ENCODE data around the gene LDAF1.

DNA sequence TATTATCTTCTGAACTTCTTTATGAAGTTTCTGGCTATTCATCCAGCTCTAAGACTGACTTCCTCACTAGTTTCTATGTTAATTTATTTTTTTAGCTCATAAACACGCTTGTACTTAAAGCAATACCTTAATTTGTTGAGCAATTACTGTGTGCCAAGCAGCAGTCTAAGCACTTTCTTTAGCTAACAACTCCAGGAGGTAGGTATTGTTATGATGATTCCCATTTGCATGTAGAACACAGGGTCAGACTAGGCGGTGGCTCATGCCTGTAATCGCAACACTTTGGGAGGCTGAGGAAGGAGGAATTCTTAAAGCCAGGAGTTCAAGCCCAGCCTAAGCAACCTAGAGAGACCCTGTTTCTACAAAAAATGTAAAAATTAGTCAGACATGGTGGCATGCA lies 27.7 kb upstream of the LDAF1 start:
- TF ChIP-seq, protein P1, sequence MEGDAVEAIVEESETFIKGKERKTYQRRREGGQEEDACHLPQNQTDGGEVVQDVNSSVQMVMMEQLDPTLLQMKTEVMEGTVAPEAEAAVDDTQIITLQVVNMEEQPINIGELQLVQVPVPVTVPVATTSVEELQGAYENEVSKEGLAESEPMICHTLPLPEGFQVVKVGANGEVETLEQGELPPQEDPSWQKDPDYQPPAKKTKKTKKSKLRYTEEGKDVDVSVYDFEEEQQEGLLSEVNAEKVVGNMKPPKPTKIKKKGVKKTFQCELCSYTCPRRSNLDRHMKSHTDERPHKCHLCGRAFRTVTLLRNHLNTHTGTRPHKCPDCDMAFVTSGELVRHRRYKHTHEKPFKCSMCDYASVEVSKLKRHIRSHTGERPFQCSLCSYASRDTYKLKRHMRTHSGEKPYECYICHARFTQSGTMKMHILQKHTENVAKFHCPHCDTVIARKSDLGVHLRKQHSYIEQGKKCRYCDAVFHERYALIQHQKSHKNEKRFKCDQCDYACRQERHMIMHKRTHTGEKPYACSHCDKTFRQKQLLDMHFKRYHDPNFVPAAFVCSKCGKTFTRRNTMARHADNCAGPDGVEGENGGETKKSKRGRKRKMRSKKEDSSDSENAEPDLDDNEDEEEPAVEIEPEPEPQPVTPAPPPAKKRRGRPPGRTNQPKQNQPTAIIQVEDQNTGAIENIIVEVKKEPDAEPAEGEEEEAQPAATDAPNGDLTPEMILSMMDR (IDR thresholded peaks at IDR 0.05; ENCODE audit: low read depth, low read length): no peak
- no peak for TF ChIP-seq POLR2A (IDR thresholded peaks at IDR 0.05; ENCODE audit: extremely low read depth, insufficient read length)
- TF ChIP-seq, protein P2, sequence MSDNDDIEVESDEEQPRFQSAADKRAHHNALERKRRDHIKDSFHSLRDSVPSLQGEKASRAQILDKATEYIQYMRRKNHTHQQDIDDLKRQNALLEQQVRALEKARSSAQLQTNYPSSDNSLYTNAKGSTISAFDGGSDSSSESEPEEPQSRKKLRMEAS (IDR thresholded peaks at IDR 0.05; ENCODE audit: low read depth, low read length): no peak
- TF ChIP-seq MYC (IDR thresholded peaks at IDR 0.05; ENCODE audit: low read depth, low read length): no peak
